GM12878 (cell line): ENCODE results near the gene SNX33. TPM values are rescaled to one million over a fixed set of nuclear protein-coding genes. Genes with fewer than 3 reads are reported as not detected.

ENCODE experiments used
- ATAC-seq: fragments of 200-7000 bp; cut with Tn5 transposase; 3 replicates; pipeline ENCODE4 v1.9.1; 2020; ENCODE audit warnings: mild to moderate bottlenecking, moderate library complexity
- BruUV-seq: library from RNA; stranded (reverse); fragments of 400-500 nt; replicated peaks from 2 replicates; lab custom pipeline; 2021; lab: Mats Ljungman, UMichigan
- CTCF ChIA-PET: fragments of 300-600 bp; sonication (Branson Sonifier 250); formaldehyde crosslinking; extraction: SDS; loops from one replicate; lab custom pipeline; 2021; ENCODE audit warnings: inconsistent platforms; lab: Yijun Ruan, JAX
- POLR2A ChIA-PET: fragments of 350-600 bp; formaldehyde crosslinking; extraction: SDS; loops from one replicate; lab custom pipeline; 2021; ENCODE audit warnings: inconsistent platforms; lab: Charles Lee
- RAD21 ChIA-PET: fragments of 300-600 bp; sonication (Branson Sonifier 250); formaldehyde crosslinking; loops from one replicate; lab custom pipeline; 2023; ENCODE audit warnings: antibody characterized with exemption; ENCODE audit not compliant: unreplicated experiment; lab: Charles Lee
- SMC1A ChIA-PET: fragments of 300-600 bp; sonication (Branson Sonifier 250); formaldehyde crosslinking; loops from one replicate; lab custom pipeline; 2023; ENCODE audit not compliant: unreplicated experiment, uncharacterized antibody; lab: Charles Lee
- DNase-seq: peaks from one replicate; pipeline ENCODE4 v3.0.0-alpha.2; 2011; ENCODE audit warnings: low read depth, low spot score
- FAIRE-seq: peaks from 3 replicates; lab custom pipeline; 2011; peaks lifted over from hg19 to GRCh38; lab: Jason Lieb, UNC
- H2AFZ ChIP-seq: 2 replicates; pipeline ENCODE4 v1.6.0; 2011; ENCODE audit warnings: low read depth, low read length, control low read depth; ENCODE audit not compliant: control insufficient read depth
- H3K27ac ChIP-seq: 2 replicates; pipeline ENCODE4 v1.5.1; 2011; ENCODE audit warnings: control low read depth; ENCODE audit not compliant: control insufficient read depth, insufficient read depth
- H3K27me3 ChIP-seq, 2 experiments: replicated peaks in 1 of 2; 2 replicates each; pipeline versions ENCODE4 v1.6.0 to v1.6.1; 2011; ENCODE audit warnings: low read length in 1 of 2; ENCODE audit not compliant: control insufficient read depth in 2 of 2, insufficient read depth in 2 of 2
- H3K36me3 ChIP-seq, 2 experiments: 2 replicates each; pipeline ENCODE4 v1.5.1; 2011; ENCODE audit warnings: low read length in 1 of 2; ENCODE audit not compliant: control insufficient read depth in 2 of 2, insufficient read depth in 2 of 2
- H3K4me1 ChIP-seq: 2 replicates; pipeline ENCODE4 v1.6.1; 2011; ENCODE audit warnings: mild to moderate bottlenecking, low read length, moderate library complexity, mixed read lengths; ENCODE audit not compliant: control insufficient read depth, insufficient read depth
- H3K4me2 ChIP-seq: 2 replicates; pipeline ENCODE4 v1.6.0; 2011; ENCODE audit warnings: control low read depth; ENCODE audit not compliant: control insufficient read depth, insufficient read depth
- H3K4me3 ChIP-seq: fragments of 200-600 bp; sonication (generic); 2 replicates; pipeline ENCODE4 v1.5.1; 2016
- H3K79me2 ChIP-seq: 2 replicates; pipeline ENCODE4 v1.6.0; 2011; ENCODE audit warnings: low read length; ENCODE audit not compliant: control insufficient read depth, insufficient read depth
- H3K9ac ChIP-seq: 2 replicates; pipeline ENCODE4 v1.8.0; 2011; ENCODE audit warnings: low read length, control low read depth, mixed read lengths; ENCODE audit not compliant: control insufficient read depth, insufficient read depth
- H3K9me3 ChIP-seq: replicated peaks from 3 replicates; pipeline ENCODE4 v1.5.1; 2011; ENCODE audit warnings: mild to moderate bottlenecking, low read length; ENCODE audit not compliant: control insufficient read depth, insufficient read depth
- H4K20me1 ChIP-seq: 2 replicates; pipeline ENCODE4 v1.6.0; 2011; ENCODE audit not compliant: control insufficient read depth, insufficient read depth
- BHLHE40 ChIP-seq, 2 experiments: fragments of 450-650 bp in 1 of 2; IDR thresholded peaks; 2 replicates each; pipeline ENCODE4 v1.6.1; 2011 to 2017; ENCODE audit warnings: low read depth in 2 of 2, borderline replicate concordance in 1 of 2, improper control_type of control experiment in 1 of 2, low read length in 1 of 2, mild to moderate bottlenecking in 1 of 2
- CBX3 ChIP-seq: fragments of 200-600 bp; sonication (generic); IDR thresholded peaks from 2 replicates; pipeline ENCODE4 v1.6.1; 2016; ENCODE audit warnings: low read depth, borderline replicate concordance
- ETV6 ChIP-seq, 2 experiments: fragments of 450-650 bp in 1 of 2; IDR thresholded peaks in 1 of 2; conservative IDR thresholded peaks in 1 of 2; 2 replicates each; pipeline ENCODE4 v1.6.1; 2014; ENCODE audit warnings: antibody characterized with exemption in 1 of 2, borderline replicate concordance in 1 of 2, low read depth in 1 of 2, mild to moderate bottlenecking in 1 of 2, moderate library complexity in 1 of 2
- FOXK2 ChIP-seq: fragments of 450-650 bp; IDR thresholded peaks from 2 replicates; pipeline ENCODE4 v1.6.1; 2017; ENCODE audit warnings: mild to moderate bottlenecking, moderate library complexity
- MAX ChIP-seq: IDR thresholded peaks from 2 replicates; pipeline ENCODE4 v1.6.1; 2012; ENCODE audit warnings: low read depth, low read length, improper control_type of control experiment
- MYB ChIP-seq: fragments of 150-350 bp; IDR thresholded peaks from 2 replicates; pipeline ENCODE4 v1.6.1; 2014; ENCODE audit warnings: mild to moderate bottlenecking, low read depth, low read length, borderline replicate concordance
- NFYA ChIP-seq: IDR thresholded peaks from 2 replicates; pipeline ENCODE4 v1.6.1; 2011; ENCODE audit warnings: low read depth, mild to moderate bottlenecking, low read length, improper control_type of control experiment, borderline replicate concordance
- NR2C1 ChIP-seq: fragments of 450-650 bp; IDR thresholded peaks from 2 replicates; pipeline ENCODE4 v1.6.1; 2017; ENCODE audit warnings: antibody characterized with exemption, mild to moderate bottlenecking, moderate library complexity
- POLR2AphosphoS2 ChIP-seq: IDR thresholded peaks from 2 replicates; pipeline ENCODE4 v1.6.1; 2011; ENCODE audit warnings: low read depth, mild to moderate bottlenecking, low read length, improper control_type of control experiment, moderate library complexity
- SUZ12 ChIP-seq: fragments of 200-600 bp; sonication (generic); IDR thresholded peaks from one replicate; pipeline ENCODE4 v1.6.1; 2018; ENCODE audit warnings: antibody characterized with exemption, mild to moderate bottlenecking; ENCODE audit not compliant: unreplicated experiment
- ZNF24 ChIP-seq: fragments of 450-650 bp; IDR thresholded peaks from 2 replicates; pipeline ENCODE4 v1.6.1; 2017; ENCODE audit warnings: antibody characterized with exemption, mild to moderate bottlenecking
- ZZZ3 ChIP-seq: IDR thresholded peaks from 2 replicates; pipeline ENCODE4 v1.6.1; 2011; ENCODE audit warnings: low read depth; ENCODE audit not compliant: control insufficient read depth, insufficient read length
- WGBS: methylation state at CpG from one replicate; pipeline ENCODE4 v1.1.6; 2016; ENCODE audit warnings: low lambda C conversion rate; ENCODE audit not compliant: insufficient replicate concordance, insufficient coverage; ENCODE audit errors: missing lambda C conversion rate; 5-methylcytosine and 5-hydroxymethylcytosine counted together
- in situ Hi-C: fragments of 300-500 bp; cut with MboI; formaldehyde crosslinking; loops from 9 replicates; pipeline ENCODE4 v1.14.3; 2018; ENCODE audit warnings: mixed read lengths
- intact Hi-C: fragments of 100-400 bp; cut with micrococcal nuclease; formaldehyde crosslinking; loops from one replicate; pipeline ENCODE4 v1.14.2; 2022; ENCODE audit not compliant: unreplicated experiment
- polyA plus RNA-seq, 11 experiments: library from polyadenylated mRNA; depleted of rRNA in 4 of 11; unstranded in 6 of 11; stranded (reverse) in 5 of 11; fragments of >200 nt; fragmentation: Nextera tagmentation in 4 of 11; fragmentation: Illumina TruSeq in 1 of 11; extraction: Ambion mirVana in 4 of 11; extraction: Trizol in 1 of 11; gene quantifications; 1 replicate in 1 of 11; 2 replicates in 10 of 11; pipeline versions ENCODE4 v1.2.1 to v1.2.3, GENCODE V29; 2011 to 2016; ENCODE audit warnings: inconsistent platforms in 2 of 11, missing spikeins in 2 of 11, low read depth in 1 of 11
- total RNA-seq, 4 experiments: library from RNA; depleted of rRNA in 3 of 4; stranded (reverse); fragments of >200 nt in 3 of 4; fragmentation: Illumina TruSeq in 1 of 4; extraction: Trizol in 1 of 4; gene quantifications; 2 replicates each; pipeline versions ENCODE4 v1.2.1 to v1.2.3, GENCODE V29; 2013 to 2021

The SNX33 gene
- total and polyA plus RNA-seq, 10 of the 15 experiments (the other 5 are each of a cell fraction or from before 2014, with no cell fraction given): 0.13 to 1.9 (median 0.55) TPM

- Histone ChIP-seq H3K36me3 (no peaks in the 10 kb centered on the region), H3K4me1 (no peaks in the 10 kb centered on the region), H3K27me3 (peaks cover 0 to 2% of the 10 kb centered on the region in 2 experiments; a peak in 3 of 4 replicates), H3K4me2 (no peak overlapping the region), H4K20me1 (no peaks in the 10 kb centered on the region), H3K9me3 (no peaks in the 10 kb centered on the region), H2AFZ (no peak overlapping the region), H3K79me2 (no peaks in the 10 kb centered on the region), H3K9ac (no peak overlapping the region), H3K27ac (no peak overlapping the region), H3K4me3 (no peak overlapping the region)
- FAIRE-seq (no peak), ATAC-seq (no peak), DNase-seq (no peak)
- ChIA-PET RAD21 (no interaction called here), POLR2A (no interaction called here), SMC1A (no interaction called here), CTCF (no interaction called here)
- intact Hi-C loops (no loop called here), in situ Hi-C loops (loop anchor here (25.0 kb wide), 1 partner anchor 658 kb away; the partner anchor contains the start of gene PPCDC)
- WGBS: 34% methylated on average over 6 of the region's 6 CpGs
- TF ChIP-seq NR2C1: no peak
- no peak for TF ChIP-seq ZZZ3
- TF ChIP-seq NFYA: no peak
- TF ChIP-seq ETV6 (conservative IDR thresholded peaks at IDR 0.05 in 1 of 2, IDR thresholded peaks at IDR 0.05 in 1 of 2; ENCODE audit: borderline replicate concordance in 1 of 2, low read depth in 1 of 2): no peak
- no peak for TF ChIP-seq MAX
- TF ChIP-seq SUZ12: no peak
- no peak for TF ChIP-seq ZNF24
- no peak for TF ChIP-seq MYB
- no peak for TF ChIP-seq FOXK2
- TF ChIP-seq POLR2AphosphoS2: no peak
- no peak for TF ChIP-seq CBX3
- TF ChIP-seq BHLHE40 (IDR thresholded peaks at IDR 0.05; ENCODE audit: borderline replicate concordance in 1 of 2, low read depth in 2 of 2, low read length in 1 of 2): no peak
- BruUV-seq: no TSS peak
Measured at GRCh38 chr15:75669879-75670212, 22.1 kb downstream of the SNX33 start.
